ENCODE data around the gene MRPS24.
"Not testable (repeated sequence)": the region's sequence is repeated elsewhere in the genome, so short reads cannot be mapped to it uniquely, and the experiment has no call there.

Gene MRPS24

DNA sequence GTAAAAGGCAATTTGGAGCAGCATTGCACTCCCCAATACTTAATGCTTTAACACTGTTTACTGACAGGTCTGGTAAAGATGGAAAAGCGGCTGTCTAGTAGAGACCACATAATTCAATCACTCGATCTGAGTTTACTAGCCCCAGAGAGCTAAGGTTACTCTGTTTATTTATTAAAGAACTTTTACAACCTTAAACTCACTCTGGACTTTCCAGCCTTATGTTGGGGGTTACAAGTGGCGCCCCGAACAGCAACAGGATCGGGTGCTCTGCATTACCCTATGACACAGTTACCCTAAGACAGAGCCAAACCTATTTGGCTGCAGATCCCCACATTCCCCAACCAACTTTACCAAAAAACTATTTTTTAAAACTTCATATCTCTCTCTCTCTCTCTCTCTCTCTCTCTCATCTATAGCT is 43.9 kb downstream of the MRPS24 start:
- Histone ChIP-seq H3K9me3 (replicated peaks; ENCODE audit: low read length) (no peaks in the 10 kb centered on the region), H3K4me3 (ENCODE audit: low read length) (no peak overlapping the region), H3K4me2 (ENCODE audit: low read length) (no peak overlapping the region), H3K4me1 (ENCODE audit: control insufficient read depth, insufficient read depth, low read length) (no peaks in the 10 kb centered on the region), H3K27me3 (ENCODE audit: control insufficient read depth, insufficient read depth, low read length) (peaks cover 75% of the 10 kb centered on the region), H3K9ac (ENCODE audit: low read depth, low read length) (no peak overlapping the region), H3K36me3 (ENCODE audit: insufficient read depth, low read length) (no peaks in the 10 kb centered on the region)

- no peaks in the 10 kb centered on the region for H3K36me3 ChIP-seq (ENCODE audit: insufficient read depth, low read length)
- no peak overlapping the region for H3K4me2 ChIP-seq (ENCODE audit: low read length)
- H3K4me3 ChIP-seq (ENCODE audit: low read length), result no peak overlapping the region
- H3K9me3 ChIP-seq (replicated peaks; ENCODE audit: low read length), result no peaks in the 10 kb centered on the region
- H3K4me1 ChIP-seq (ENCODE audit: control insufficient read depth, insufficient read depth, low read length), result no peaks in the 10 kb centered on the region
- peaks cover 79% of the 10 kb centered on the region for H3K27me3 ChIP-seq (ENCODE audit: control insufficient read depth, insufficient read depth, low read length)
- H3K9ac ChIP-seq (ENCODE audit: low read depth, low read length), result no peak overlapping the region
Observed at GRCh38 chr7:43824963-43825362, 44.4 kb downstream of the MRPS24 start.

DNA sequence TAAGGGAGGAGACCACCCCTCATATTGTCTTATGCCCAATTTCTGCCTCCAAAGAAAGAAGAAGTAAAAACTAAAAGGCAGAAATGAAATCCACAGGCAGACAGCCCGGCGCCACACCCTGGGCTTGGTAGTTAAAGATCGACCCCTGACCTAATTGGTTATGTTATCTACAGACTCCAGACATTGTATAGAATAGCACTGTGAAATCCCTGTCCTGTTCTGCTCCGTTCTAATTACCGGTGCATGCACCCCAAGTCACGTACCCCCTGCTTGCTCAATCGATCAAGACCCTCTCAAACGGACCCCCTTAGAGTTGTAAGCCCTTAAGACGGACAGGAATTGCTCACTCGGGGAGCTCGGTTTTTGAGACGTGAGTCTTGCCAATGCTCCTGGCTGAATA is 44.8 kb downstream of the MRPS24 start:
- peaks cover 81% of the 10 kb centered on the region for H3K27me3 ChIP-seq (ENCODE audit: control insufficient read depth, insufficient read depth, low read length)
- H3K36me3 ChIP-seq (ENCODE audit: insufficient read depth, low read length); H3K4me3 ChIP-seq (ENCODE audit: low read length); H3K9ac ChIP-seq (ENCODE audit: low read depth, low read length); H3K4me2 ChIP-seq (ENCODE audit: low read length); H3K4me1 ChIP-seq (ENCODE audit: control insufficient read depth, insufficient read depth, low read length); H3K9me3 ChIP-seq (replicated peaks; ENCODE audit: low read length): not testable (repeated sequence)

DNA sequence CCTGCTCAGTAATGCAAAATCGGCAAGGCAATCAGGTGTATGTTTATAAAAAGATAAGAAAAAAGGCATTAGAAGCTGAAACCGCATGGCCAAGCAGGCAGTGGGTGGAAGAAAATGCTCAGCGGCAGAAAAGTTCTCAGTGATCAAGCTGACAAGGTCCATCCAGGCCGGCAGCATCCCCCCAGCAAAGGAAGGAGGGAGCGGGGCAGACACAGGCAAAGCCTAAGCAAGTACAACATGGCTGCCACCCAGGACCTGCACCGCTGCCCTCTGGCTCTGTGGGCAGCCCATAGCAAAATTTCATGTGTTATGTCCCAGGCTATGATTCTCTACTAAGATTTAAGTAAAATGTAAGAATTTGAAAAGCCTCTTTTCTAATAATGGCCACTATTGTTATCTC is 45.4 kb downstream of the MRPS24 start:
- Histone ChIP-seq H3K4me1 (ENCODE audit: control insufficient read depth, insufficient read depth, low read length) (no peaks in the 10 kb centered on the region), H3K4me2 (ENCODE audit: low read length) (no peak overlapping the region), H3K36me3 (ENCODE audit: insufficient read depth, low read length) (no peaks in the 10 kb centered on the region), H3K9ac (ENCODE audit: low read depth, low read length) (no peak overlapping the region), H3K4me3 (ENCODE audit: low read length) (no peak overlapping the region), H3K9me3 (replicated peaks; ENCODE audit: low read length) (no peaks in the 10 kb centered on the region), H3K27me3 (ENCODE audit: control insufficient read depth, insufficient read depth, low read length) (peaks cover 81% of the 10 kb centered on the region)

- H3K4me3 ChIP-seq (ENCODE audit: low read length); H3K4me2 ChIP-seq (ENCODE audit: low read length); H3K4me1 ChIP-seq (ENCODE audit: control insufficient read depth, insufficient read depth, low read length); H3K9ac ChIP-seq (ENCODE audit: low read depth, low read length); H3K9me3 ChIP-seq (replicated peaks; ENCODE audit: low read length); H3K36me3 ChIP-seq (ENCODE audit: insufficient read depth, low read length): not testable (repeated sequence)
- H3K27me3 ChIP-seq (ENCODE audit: control insufficient read depth, insufficient read depth, low read length), result peaks cover 78% of the 10 kb centered on the region
Observed at GRCh38 chr7:43823425-43823824, 45.9 kb downstream of the MRPS24 start.

Small RNA genes lying within 50 kb of the gene (small RNA-seq; reads per million reads assigned to genes)
- gene MRPS24, result 0.28 reads per million
